NCI-H2196 treated with DMSO at 0.1 percent for 48 hours (cell line): ENCODE results near the gene SPDYE3.
"Not testable (repeated sequence)": the region's sequence is repeated elsewhere in the genome, so short reads cannot be mapped to it uniquely, and the experiment has no call there.

ENCODE experiments used
- DNase-seq: peaks from one replicate; lab custom pipeline; 2025; ENCODE audit not compliant: unreplicated experiment; lab: John Stamatoyannopoulos, UW

SPDYE3 gene

DNA sequence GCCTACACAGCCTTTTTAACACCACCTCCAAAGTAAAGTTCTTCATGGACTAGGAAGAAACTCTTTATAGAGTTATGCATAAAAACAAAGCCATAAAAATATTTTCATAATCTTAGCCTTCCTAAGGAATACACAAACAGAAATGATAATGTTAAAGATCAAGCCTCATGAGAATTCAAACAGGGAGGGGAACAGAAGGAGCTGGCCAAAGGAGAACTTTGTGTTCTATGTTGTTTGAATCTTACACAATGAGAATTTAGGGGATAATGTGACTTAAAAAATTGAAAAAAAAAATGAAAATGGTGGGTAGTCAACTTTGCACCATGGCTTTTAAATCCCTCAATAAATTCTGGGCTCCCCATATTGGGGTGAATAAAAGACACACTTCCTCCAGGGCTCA lies 41.3 kb downstream of the SPDYE3 start:
- DNase-seq = no peak

DNA sequence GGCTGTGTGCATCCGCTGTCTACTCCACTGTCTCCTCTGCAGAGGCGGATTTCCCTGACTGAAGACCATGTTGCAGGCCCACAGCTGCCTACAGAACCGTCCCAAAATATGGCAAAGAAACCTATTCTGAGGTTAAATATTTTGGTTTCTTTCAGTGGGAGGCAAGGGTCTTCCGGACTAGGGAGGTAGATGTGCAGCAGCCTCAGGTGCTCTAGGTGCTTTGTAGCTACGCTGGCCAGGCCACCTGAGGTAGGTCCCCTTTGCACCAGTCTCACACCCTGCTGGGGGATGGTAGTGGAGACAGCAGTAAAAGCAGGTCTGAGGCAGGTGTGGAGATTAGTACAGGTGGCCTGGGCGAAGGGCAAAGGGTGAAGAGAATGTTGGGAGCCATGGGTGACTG lies 42.3 kb downstream of the SPDYE3 start:
- no peak for DNase-seq

DNA sequence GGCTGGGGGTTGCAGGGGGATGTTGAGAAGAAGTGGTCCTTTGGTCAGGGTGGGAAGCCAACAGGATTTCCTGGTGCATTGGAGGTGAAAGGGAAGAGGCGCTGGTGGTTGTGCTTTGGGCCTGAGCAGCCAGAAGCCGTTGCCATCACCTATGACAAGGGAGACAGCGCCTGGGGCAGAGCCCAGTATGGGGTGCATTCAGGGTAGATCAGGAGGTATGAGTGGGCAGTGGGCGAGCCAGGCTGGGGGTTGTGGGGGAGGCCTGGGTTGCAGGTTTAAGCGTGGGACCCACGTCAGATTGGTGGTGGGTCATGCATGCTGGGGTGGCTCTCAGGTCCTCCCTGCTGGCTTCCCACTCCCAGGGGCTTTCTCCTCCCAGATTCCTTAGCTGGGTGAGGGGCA lies 44.2 kb downstream of the SPDYE3 start:
- no peak for DNase-seq

DNA sequence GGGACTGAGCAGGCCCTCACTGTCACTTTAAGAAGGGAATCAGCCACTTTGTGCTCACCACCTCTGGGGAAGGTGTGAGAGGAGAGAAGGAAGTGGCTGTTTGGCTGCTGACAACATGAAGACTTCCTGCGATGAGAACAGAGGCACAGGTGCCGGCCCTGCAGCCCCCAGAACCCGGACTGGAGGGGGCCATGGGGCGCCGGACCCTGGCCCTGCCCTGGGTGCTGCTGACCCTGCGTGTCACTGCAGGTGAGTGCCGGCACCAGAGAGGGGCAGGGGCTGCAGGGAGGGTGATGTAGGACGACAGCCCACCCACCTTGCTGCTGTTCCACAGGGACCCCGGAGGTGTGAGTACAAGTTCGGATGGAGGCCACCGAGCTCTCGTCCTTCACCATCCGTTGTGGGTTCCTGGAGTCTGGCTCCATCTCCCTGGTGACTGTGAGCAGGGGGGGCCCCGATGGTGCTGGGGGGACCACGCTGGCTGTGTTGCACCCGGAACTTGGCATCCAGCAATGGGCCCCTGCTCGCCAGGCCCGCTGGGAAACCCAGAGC lies 44.8 kb downstream of the SPDYE3 start:
- DNase-seq = not testable (repeated sequence)

DNA sequence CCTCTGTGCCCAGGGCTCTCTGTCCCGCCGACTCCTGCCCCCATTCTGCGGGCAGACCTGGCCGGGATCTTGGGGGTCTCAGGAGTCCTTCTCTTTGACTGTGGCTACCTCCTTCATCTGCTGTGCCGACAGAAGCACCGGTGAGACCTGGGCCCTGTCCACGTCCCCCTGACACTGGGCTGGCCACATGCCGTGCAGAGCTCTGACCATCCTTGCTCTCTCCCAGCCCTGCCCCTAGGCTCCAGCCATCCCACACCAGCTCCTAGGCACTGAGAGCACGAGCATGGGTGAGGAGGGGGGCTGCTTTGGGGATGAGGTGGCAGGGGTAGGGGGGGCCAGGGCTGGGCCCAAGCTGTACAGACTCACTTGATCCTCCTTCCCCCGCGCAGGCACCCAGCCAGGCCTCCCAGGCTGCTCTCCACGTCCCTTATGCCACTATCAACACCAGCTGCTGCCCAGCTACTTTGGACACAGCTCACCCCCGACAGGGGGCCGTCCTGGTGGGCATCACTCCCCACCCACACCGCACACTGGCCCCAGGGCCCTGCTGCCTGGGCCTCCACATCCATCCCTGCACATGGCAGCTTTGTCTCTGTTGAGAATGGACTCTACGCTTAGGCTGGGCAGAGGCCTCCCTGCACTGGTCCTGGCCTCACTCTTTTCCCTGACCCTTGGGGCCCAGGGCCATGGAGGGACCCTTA lies 45.6 kb downstream of the SPDYE3 start:
- no peak for DNase-seq

DNA sequence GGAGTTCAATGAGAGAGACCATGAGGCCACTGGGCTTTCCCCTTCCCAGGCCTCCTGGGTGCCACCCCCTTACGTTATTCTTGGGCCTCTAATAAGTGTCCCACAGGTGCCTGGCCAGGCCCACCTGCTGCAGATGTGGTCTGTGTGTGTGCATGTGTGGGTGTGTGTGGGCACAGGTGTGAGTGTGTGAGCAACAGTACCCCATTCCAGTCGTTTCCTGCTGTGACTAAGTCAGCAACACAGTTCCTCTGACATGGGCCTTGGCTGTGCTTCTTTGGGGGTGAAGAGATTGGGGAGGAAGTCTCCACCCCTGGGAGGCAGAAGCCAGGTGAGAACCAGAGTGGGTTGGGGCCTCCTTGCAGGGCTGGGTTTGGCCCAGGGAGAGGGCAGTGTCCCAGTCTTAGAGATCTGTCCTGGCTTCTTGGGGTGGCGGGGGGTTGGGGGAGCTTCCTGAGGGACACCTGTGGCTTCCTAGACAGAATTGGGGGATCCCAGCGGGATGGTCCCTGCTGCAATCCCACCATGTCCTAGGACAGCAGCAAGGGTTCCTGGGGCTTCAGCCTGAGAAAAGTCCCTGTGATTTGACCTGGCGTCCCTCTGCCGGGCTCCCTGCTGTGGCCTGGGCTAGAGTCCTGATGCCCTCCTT lies 46.3 kb downstream of the SPDYE3 start:
- DNase-seq = no peak

DNA sequence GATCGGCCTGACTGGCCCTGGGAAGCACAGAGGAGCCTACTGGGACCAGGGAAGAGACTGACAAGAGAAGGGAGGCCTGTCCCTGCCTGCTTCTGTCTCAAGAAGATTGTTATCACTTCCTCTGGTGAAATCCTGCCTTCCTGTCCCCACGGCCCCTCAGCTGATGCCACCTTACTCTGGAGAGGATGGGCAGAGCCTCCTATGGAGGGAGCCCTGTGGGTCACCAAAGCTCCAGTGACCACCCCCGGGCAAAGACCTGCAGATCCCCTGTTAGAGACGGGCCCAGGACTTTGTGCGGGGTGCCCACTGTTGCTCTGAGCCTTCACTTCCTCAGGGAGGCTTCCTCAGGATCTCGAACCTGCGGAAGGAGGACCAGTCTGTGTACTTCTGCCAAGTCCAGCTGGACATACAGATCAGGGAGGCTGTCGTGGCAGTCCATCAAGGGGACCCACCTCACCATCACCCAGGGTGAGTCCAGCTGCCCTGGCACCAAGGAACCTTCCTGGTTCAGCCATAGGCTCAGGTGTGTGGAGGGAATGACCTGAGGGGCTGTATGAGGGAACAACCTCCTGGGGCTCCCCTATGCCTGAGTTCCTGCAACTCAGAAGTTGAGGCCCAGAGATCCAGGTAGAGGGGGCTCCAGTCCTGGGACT lies 49.0 kb downstream of the SPDYE3 start:
- no peak for DNase-seq

DNA sequence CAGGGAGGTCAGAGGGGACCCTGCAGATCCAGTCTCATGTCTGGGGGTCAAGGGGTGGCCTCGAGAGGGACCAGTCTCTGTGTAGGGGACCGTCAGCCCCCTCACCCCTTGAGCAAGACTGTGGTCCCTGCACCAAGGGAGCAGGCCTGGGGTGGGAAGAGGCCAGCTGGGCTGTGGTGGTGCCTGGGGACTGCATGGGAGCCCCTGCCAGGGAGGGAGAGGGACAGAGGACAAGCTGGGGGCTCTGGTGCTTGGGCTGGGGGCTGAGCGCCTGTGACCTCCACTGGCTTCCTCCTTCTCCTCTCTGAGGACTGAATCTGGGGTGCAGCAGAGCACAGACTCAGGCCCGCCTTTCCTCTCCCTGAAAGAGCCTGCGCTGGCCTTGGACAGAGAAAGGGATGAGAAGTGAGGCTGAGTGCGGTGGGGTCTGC lies 49.6 kb downstream of the SPDYE3 start:
- no peak for DNase-seq

DNA sequence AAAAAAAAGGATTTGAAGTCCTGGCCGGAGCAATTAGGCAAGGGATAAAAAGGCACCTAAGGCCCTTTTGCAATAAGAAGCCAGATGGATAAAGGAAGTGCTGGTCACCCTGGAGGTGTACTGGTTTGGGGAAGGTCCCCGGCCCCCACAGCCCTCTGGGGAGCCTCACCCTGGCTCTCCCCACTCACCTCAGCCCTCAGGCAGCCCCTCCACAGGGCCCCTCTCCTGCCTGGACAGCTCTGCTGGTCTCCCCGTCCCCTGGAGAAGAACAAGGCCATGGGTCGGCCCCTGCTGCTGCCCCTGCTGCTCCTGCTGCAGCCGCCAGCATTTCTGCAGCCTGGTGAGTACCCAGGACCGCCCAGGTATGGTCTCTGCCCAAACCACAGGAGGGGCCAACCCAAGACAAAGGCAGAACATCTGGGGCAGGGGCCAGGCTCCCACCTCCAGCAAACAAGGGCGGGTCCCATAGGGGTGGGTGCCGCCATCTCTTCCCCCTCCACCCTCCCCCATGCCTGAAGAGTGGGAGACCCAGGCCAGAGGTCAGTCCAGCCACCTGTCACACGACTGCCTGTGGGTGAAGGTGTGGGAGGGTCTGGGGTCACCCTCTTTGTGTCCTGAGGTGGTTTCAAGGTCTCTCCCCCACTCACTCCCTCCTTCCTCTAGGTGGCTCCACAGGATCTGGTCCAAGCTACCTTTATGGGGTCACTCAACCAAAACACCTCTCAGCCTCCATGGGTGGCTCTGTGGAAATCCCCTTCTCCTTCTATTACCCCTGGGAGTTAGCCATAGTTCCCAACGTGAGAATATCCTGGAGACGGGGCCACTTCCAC lies 50.7 kb downstream of the SPDYE3 start, which contains the start of gene PILRB:
PILRB (plus strand) TSS at position 91 of the 830 bp plus-strand sequence; CDS start at position 277, 186 bp downstream.
- no peak for DNase-seq

DNA sequence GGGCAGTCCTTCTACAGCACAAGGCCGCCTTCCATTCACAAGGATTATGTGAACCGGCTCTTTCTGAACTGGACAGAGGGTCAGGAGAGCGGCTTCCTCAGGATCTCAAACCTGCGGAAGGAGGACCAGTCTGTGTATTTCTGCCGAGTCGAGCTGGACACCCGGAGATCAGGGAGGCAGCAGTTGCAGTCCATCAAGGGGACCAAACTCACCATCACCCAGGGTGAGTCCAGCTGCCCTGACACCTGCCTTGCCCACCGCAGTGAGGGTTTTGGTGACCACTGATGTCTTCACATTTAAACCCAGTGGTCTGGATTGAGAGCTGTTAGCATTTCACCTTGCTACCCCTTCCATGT lies 51.3 kb downstream of the SPDYE3 start:
- no peak for DNase-seq

DNA sequence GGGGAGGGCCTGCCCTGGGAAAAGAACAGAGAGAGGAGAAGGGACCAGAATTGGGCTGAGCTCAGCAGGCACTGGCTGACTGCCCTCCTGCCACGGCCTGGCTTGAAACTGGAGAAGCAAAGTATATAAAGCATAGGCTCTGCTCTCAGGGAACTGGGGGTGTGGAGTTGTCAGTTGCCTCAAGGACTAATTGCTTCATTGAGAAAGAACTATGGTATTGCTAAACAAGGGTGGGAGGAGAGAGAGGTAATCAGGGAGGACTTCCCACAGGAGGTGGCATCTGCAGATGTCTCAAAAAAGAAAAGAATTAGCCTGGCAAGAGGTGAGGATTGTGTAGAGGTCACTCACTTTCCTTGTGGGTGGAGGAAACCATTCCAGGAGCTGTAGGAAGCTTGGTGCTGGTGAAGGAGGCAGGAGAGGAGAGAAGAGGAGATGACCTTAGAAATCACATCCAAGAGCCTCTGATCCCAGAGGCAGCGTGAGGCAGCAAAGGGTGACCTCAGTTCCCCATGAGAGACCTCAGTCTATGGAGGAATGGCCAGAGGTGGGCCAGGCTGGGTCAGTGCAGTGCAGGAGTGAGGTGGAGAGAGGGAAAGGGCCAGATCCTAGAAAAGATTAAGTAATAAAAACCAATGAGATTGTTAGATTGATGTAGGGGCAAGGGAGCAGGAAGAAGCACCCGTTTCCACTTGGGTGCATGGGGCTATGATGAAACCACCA lies 52.8 kb downstream of the SPDYE3 start:
- no peak for DNase-seq

DNA sequence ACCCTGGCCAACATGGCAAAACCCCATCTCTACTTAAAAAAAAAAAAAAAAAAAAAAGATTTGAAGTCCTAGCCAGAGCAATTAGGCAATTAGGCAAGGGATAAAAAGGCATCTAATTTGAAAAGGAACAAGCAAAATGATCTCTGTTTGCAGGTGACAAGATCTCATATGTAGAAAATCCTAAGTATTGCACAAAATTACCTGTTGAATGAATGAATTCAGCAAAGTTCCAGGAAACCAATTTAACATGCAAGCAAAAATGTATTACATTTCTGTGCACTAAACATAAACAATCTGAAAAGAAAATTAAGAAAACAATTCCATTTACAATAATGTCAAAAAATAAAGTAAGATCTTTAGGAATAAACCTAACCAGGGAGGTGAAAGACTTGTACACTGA lies 55.6 kb downstream of the SPDYE3 start:
- no peak for DNase-seq

DNA sequence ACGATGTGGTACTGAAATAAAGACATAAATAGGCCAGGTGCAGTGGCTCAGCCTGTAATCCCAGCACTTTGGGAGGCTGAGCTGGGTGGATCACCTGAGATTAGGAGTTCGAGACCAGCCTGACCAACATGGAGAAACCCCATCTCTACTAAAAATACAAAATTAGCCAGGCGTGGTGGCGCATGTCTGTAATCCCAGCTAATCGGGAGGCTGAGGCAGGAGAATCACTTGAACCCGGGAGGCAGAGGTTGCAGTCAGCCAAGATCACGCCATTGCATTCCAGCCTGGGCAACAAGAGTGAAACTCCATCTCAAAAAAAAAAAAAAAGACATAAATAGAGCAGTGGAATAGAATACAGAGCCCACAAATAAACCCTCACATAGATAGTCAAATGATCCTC lies 56.3 kb downstream of the SPDYE3 start:
- not testable (repeated sequence) for DNase-seq

DNA sequence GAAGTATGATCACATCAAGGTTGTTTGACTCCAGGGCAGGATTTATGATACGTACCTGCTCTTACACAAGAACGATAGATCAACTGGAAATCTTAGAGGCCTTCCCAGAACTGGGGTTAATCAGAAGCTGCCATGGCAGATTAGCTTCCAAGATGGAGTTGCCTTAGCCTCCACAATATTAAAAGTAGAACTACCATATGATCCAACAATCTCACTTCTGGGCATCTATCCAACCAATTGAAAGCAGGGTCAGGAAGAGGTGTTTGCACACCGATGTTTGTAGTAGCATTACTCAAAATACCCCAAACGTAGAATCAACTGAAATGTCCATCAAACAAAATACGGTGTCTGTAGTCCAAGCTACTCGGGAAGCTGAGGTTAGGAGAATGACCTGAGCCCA lies 57.0 kb downstream of the SPDYE3 start:
- no peak for DNase-seq

DNA sequence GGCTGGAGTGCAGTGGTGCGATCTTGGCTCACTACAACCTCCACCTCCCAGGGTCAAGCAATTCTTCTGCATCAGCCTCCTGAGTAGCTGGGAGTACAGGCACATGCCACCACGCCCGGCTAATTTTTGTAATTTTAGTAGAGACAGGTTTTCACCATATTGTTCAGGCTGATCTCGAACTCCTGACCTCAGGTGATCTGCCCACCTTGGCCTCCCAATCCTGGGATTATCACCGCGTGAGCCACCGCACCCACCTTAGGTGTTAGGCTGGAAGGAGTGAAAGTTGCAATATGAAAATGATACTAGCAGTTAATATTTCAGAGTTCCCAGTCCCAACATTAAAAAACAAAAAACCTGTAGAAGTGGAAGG lies 58.5 kb downstream of the SPDYE3 start:
- not testable (repeated sequence) for DNase-seq

DNA sequence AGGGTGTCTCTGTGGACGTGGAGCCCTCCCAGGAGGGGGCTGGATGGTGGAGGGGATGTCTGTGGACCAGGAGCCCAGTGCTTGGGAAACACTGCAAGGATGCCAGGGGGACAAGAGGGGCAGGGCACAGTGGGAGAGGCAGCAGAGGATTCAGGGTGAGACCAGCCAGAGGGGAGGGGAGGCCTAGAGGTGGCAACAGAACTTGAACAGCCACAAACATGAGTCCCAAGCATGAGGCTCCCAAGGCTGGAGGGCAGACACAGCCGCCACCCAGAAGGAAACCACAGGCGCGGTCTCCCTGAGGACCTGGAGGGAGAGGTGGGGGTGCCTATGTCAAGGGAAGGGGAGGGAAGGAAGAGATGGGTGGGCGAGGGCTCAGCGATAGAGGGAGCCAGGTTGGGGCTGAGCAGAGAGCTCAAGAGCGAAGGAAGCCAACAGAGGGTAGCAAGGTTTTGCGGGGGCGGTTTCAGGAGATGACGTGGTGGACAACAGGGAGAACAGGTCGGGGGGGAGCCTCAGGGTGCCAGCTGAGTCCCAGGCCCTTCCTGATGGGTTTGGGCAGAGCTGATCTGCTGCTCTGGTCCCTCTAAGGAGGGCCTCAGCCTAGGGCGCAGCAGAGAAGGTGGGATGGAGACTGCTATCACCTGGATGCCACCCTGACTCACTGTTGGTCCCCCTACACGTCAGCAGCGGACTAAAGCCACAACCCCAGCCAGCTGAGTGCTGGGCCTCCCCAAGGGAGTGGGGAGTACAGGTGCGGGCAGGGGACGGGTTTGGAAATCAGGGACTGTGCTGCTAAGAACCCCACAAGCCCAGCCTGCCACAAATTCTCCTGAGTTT lies 59.1 kb downstream of the SPDYE3 start:
- no peak for DNase-seq

DNA sequence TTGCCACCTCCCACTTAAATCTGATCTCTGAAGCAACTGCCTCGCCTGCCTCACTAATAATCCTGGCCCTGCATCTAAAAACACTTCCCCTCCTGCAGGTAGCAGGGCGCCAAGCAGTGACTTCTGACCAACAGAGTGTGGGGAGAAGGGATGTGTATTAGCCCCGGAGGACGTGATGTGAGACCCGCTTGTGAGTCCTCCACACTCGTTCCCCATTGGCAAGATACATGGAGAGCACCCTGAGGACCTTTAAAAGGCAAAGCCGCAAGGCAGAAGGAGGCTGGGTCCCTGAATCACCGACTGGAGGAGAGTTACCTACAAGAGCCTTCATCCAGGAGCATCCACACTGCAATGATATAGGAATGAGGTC lies 59.7 kb downstream of the SPDYE3 start:
- no peak for DNase-seq

DNA sequence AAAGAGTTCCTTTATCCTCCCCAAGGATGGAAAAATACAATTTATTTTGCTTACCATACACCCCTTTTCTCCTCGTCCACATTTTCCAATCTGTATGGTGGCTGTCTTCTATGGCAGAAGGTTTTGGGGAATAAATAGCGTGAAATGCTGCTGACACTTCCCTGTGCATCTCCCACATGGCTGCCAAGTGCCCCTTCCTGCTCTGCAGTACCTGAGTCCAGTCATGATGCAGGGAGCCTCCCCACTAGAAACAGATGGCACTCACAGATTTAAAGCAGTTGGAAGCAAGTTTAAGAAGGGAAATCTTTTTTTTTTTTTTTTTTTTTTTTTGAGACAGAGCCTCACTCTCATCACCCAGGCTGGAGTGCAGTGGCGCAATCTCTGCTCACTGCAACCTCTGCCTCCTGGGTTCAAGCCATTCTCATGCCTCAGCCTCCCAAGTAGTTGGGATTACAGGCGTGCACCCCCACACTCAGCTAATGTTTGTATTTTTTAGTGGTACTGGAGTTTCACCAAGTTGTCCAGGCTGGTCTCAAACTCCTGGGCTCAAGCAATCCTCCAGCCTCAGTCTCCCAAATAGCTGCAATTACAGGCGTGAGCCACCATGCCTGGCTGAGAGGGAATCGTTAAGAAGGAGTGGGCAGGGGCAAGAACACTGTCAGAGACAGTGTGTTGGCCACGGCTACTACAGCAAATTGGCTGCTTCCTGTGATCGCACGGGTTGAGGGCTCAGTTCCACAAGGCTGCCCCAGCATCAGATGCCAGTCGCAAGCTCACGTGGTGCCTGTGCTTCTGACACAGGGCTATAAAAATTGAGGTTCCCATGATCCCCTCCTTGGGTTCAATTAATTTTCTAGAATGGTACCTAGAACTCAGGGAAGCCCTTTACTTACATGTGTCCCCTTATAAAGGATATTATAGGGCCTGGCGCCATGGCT lies 60.4 kb downstream of the SPDYE3 start:
- DNase-seq = no peak

DNA sequence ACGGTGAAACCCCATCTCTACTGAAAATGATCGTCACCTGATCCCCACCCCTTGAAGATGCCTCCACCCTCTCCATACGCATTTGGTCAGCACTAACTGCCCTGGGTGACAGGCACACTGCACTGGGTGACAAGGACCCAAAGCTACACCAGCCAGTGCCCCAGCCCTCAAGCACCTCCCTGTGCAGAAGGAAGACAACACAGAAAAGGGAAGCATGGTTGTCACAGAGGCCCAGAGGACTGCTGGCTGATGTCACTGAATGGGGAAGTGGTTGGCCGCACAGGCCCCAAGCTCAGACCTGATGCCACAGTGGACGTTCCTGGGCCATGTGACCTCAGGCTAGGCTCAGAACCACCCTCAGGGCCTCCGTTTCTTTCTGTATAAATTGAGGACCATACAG lies 61.6 kb downstream of the SPDYE3 start:
- DNase-seq = no peak
